IPS-NIHi7 (cell line): ENCODE data around the gene FUBP1.
A peak's percentile ranks its signal among the peaks of the same experiment; 100 is the strongest.
"Not testable (repeated sequence)": the region's sequence is repeated elsewhere in the genome, so short reads cannot be mapped to it uniquely, and the experiment has no call there.

Experiments used
- DNase-seq: peaks from one replicate; pipeline ENCODE4 v3.0.0; 2012; ENCODE audit warnings: mixed read lengths; ENCODE audit errors: extremely low spot score

FUBP1 gene

GRCh38 chr1:77948841-77949424 lies 29.9 kb downstream of the FUBP1 start:
- DNase-seq, result no peak

GRCh38 chr1:77945345-77945744 lies 33.5 kb downstream of the FUBP1 start:
- no peak for DNase-seq

- no peak for DNase-seq
Observed at GRCh38 chr1:77942400-77943140, 36.3 kb downstream of the FUBP1 start.

GRCh38 chr1:77940921-77941570 lies 37.8 kb downstream of the FUBP1 start:
- no peak for DNase-seq

- DNase-seq, result no peak
Observed at GRCh38 chr1:77938651-77939050, 40.2 kb downstream of the FUBP1 start.

GRCh38 chr1:77929806-77930205 lies 49.1 kb downstream of the FUBP1 start:
- DNase-seq, result no peak

- DNase-seq, result no peak
Observed at GRCh38 chr1:77927414-77927813, 51.5 kb downstream of the FUBP1 start.

GRCh38 chr1:77926561-77927357 lies 52.1 kb downstream of the FUBP1 start:
- no peak for DNase-seq

GRCh38 chr1:77925956-77926355 lies 52.9 kb downstream of the FUBP1 start:
- no peak for DNase-seq

- DNase-seq, result no peak
Observed at GRCh38 chr1:77925518-77925917, 53.4 kb downstream of the FUBP1 start.

GRCh38 chr1:77918918-77919317 lies 60.0 kb downstream of the FUBP1 start:
- not testable (repeated sequence) for DNase-seq

- DNase-seq, result no peak
Observed at GRCh38 chr1:77910116-77910515, 68.8 kb downstream of the FUBP1 start.

- no peak for DNase-seq
Observed at GRCh38 chr1:77906624-77907023, 72.2 kb downstream of the FUBP1 start.

- DNase-seq, result no peak
Observed at GRCh38 chr1:77906019-77906545, 72.8 kb downstream of the FUBP1 start.

- no peak for DNase-seq
Observed at GRCh38 chr1:77905603-77906002, 73.3 kb downstream of the FUBP1 start.

GRCh38 chr1:77900687-77901293 lies 78.1 kb downstream of the FUBP1 start:
- peak; percentile 47 for DNase-seq

GRCh38 chr1:77899647-77900320 lies 79.1 kb downstream of the FUBP1 start:
- DNase-seq, result no peak
